ENCODE data around the gene TTC4.

DNA sequence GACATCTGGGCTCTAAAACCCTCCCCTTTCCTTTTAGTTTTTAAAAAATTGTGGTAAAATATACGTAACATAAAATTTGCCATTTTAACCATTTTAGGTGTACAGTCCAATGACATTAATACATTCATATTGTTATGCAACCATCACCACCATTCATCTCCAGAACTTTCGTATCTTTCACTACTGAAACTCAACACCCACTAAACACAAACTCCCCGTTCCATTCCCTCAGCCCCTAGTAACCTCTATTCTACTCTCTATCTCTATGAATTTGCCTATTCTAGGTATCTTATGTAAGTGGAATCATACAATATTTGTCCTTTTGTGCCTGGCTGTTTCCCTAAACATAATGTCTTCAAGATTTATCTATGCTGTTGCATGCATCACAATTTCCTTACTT is 19.4 kb upstream of the TTC4 start:
- TF ChIP-seq CTCF (conservative IDR thresholded peaks at IDR 0.05; ENCODE audit: low read depth, low read length): no peak
- no peak for TF ChIP-seq EZH2 (IDR thresholded peaks at IDR 0.05; ENCODE audit: low read length, unreplicated experiment)
